ENCODE results near the gene TXNDC11. TPM values are rescaled to one million over a fixed set of nuclear protein-coding genes. Genes with fewer than 3 reads are reported as not detected.

Gene TXNDC11
- polyA plus RNA-seq, 3 donors from 2014 or later: 35.6 to 57.2 (median 46.9) TPM

DNA sequence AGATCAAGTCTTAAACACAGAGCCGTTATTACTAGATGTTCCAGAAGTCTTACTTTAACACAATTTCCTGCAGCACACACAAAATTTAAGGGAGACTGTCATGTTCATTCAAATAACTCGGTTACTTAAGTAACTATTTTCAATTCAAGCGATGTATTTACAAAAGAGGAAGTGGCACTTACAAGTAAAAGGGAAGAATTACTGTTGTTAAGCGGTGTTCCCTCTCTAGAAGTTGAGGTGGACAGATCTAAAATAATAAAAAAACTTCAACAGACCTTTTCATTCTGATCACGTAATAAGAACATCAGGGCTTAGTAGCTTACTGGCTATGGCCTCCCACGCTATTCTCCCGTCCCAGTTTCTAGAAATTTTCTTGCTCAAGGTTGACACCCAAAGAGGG lies 26.2 kb upstream of the TXNDC11 start:
- Mint-ChIP-seq H3K27me3 (ENCODE audit: low read depth in 3 of 3) (no peaks in the 10 kb centered on the region), H3K4me3 (no peak overlapping the region), H3K4me1 (peaks cover 7 to 9% of the 10 kb centered on the region in 2 donors), H3K36me3 (peaks cover 26 to 53% (median 31%) of the 10 kb centered on the region in 3 donors), H3K9me3 (no peaks in the 10 kb centered on the region), H3K27ac (peak overlapping the region; percentile 2 to 60 (median 48))
- DNase-seq: no peak

DNA sequence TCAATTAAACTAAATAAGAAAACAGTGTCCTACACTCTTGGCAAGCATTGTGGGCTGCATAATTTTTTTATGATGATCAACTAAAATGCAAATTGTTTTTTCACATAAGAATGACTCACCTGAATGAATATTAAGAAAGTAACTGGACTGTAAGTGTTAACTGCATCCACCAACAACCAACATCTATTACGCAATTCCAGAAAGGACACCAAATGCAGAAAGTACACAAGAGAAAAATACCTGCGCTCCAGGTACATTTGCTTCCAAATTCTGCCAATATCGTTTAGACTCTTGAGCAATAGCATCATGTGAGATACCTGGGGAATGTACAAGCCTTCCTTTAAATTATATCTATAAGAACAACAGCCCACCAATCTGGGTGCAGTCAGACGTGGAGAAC lies 19.8 kb upstream of the TXNDC11 start:
- H3K27ac Mint-ChIP-seq: no peak overlapping the region

DNA sequence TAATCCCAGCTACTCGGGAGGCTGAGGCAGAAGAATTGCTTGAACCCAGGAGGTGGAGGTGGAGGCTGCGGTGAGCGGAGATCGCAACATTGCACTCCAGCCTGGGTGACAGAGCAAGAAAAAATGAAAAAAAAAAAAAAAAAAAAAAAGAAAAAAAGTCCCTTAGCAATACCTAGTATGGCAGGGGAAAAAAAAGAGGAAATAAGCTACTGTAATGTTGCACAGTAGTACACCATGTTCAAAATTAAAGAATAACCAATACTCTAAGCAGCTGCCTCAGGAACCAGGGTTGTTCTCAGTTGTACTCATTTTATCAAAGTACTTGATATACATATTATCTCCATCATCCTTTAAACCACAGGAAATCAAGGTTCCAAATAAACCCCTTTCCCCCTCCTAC lies 17.3 kb upstream of the TXNDC11 start:
- no peak overlapping the region for H3K4me3 Mint-ChIP-seq

More for the DNA sequence above, 19.8 kb upstream of the TXNDC11 start:
- no peaks in the 10 kb centered on the region for H3K9me3 Mint-ChIP-seq
- no peaks in the 10 kb centered on the region for H3K27me3 Mint-ChIP-seq (ENCODE audit: low read depth in 3 of 3)
- H3K4me3 Mint-ChIP-seq: no peak overlapping the region
- H3K4me1 Mint-ChIP-seq: no peaks in the 10 kb centered on the region
- H3K36me3 Mint-ChIP-seq: peaks cover 32 to 52% (median 45%) of the 10 kb centered on the region in 3 donors
- DNase-seq: no peak

DNA sequence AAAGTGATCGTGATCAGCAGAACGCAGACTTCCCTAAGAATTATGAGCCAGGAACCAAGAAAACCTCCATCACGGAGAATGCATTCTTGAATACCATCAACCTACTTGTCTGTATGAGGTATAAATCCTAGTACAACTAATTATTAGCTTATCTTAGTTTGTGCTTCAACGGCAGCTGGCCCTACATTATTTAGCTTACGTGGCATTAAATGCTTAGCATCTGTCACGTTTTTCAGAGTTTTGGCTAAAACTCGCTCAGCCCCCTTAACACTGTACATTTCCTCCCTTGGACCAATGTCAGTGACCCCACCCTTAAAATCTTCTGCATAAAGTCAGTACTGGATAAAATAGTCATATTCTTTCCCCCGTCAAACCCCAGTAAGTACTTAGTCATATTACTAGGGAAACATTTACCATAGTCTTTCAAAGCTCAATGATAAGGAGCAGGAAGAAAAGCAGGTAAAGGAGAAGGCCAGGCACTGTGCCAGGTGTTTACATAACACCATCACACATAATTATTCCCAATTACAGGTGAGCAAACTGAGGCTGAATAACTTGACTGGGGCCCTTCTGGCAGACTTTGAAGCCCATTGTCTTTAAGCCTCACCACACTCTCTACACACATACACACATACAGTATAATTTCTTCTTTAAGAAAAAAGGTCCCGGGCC lies 16.6 kb upstream of the TXNDC11 start:
- Mint-ChIP-seq H3K27ac (no peak overlapping the region), H3K27me3 (ENCODE audit: low read depth in 3 of 3) (peaks cover 0 to under 1% (median 0%) of the 10 kb centered on the region in 3 donors), H3K9me3 (no peaks in the 10 kb centered on the region), H3K36me3 (peaks cover 29 to 53% (median 49%) of the 10 kb centered on the region in 3 donors), H3K4me3 (no peak overlapping the region), H3K4me1 (no peaks in the 10 kb centered on the region)
- no peak for DNase-seq

More for the DNA sequence above, 17.3 kb upstream of the TXNDC11 start:
- DNase-seq: no peak
- no peaks in the 10 kb centered on the region for H3K27me3 Mint-ChIP-seq (ENCODE audit: low read depth in 3 of 3)
- H3K27ac Mint-ChIP-seq: no peak overlapping the region
- no peaks in the 10 kb centered on the region for H3K9me3 Mint-ChIP-seq
- no peaks in the 10 kb centered on the region for H3K4me1 Mint-ChIP-seq
- H3K36me3 Mint-ChIP-seq: peaks cover 34 to 57% (median 51%) of the 10 kb centered on the region in 3 donors

DNA sequence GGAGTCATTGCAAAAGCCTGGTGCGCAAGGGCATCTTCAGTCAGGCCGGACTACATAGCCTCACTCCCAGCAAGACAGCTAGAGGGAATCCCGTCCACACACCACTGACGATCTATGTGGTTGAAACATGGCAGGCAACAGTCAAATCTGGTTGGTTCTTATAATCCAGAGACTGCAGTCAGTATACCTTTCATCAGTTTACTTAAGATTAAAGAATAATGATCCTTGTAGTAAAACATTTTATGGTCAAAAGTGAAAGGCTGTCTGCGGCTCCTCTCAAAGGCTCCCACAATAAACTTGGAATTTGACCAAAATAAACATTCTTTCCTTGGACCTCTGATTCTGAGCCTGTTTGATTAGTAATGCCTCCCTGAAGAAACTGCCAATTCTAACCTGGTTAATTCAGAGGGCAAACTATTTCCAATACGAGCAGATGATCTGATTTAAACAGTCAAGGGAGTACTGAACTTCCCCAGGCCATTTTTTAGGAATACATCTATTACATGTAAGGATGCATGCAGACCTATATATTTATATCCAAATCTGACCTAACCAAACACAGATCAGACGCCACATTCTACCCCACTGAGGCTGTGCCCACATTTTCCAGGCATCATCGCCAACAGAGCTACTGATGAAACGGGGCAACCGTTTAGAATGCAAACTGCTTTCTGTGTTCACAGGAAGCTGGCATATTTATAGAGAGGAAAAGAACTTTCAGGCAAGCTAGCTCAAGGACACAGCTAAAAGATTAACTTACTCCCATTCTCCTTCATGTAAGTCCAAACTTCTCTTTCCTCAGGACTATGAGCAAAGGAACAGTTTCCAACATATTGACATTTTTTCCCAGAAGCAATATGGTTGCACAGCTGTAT lies 15.3 kb upstream of the TXNDC11 start:
- peak overlapping the region in 2 of 6 donors; percentile 39 to 55 for H3K27ac Mint-ChIP-seq
- H3K9me3 Mint-ChIP-seq: no peaks in the 10 kb centered on the region
- H3K27me3 Mint-ChIP-seq (ENCODE audit: low read depth in 3 of 3): peaks cover 0 to 2% (median 0%) of the 10 kb centered on the region in 3 donors
- DNase-seq: no peak
- H3K4me3 Mint-ChIP-seq: no peak overlapping the region
- peaks cover 33 to 54% (median 52%) of the 10 kb centered on the region in 3 donors for H3K36me3 Mint-ChIP-seq
- H3K4me1 Mint-ChIP-seq: no peaks in the 10 kb centered on the region

DNA sequence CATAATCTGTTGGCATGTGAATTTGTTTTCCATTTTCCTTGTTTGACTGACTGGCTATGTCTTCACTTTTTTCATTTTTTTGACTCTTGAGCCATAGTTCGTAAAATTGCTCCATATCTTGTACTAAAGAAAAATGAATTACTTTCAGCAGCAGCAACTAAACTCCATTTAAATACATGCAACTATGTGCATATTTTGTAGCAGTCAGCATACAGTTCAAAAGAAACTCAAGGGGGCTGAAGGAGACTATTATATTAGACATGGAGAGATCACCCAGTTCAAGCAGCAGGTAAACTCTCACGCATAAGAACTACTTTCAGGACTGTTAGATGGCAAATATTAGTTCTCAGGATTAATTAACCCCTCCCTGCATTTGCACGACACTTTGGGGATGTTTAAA lies 13.6 kb upstream of the TXNDC11 start:
- Mint-ChIP-seq H3K27me3 (ENCODE audit: low read depth in 3 of 3) (peaks cover 0 to 6% (median 0%) of the 10 kb centered on the region in 3 donors), H3K4me1 (no peaks in the 10 kb centered on the region), H3K27ac (peak overlapping the region in 2 of 6 donors; percentile 13 to 45), H3K9me3 (no peaks in the 10 kb centered on the region), H3K4me3 (no peak overlapping the region), H3K36me3 (peaks cover 25 to 50% (median 45%) of the 10 kb centered on the region in 3 donors)
- no peak for DNase-seq

DNA sequence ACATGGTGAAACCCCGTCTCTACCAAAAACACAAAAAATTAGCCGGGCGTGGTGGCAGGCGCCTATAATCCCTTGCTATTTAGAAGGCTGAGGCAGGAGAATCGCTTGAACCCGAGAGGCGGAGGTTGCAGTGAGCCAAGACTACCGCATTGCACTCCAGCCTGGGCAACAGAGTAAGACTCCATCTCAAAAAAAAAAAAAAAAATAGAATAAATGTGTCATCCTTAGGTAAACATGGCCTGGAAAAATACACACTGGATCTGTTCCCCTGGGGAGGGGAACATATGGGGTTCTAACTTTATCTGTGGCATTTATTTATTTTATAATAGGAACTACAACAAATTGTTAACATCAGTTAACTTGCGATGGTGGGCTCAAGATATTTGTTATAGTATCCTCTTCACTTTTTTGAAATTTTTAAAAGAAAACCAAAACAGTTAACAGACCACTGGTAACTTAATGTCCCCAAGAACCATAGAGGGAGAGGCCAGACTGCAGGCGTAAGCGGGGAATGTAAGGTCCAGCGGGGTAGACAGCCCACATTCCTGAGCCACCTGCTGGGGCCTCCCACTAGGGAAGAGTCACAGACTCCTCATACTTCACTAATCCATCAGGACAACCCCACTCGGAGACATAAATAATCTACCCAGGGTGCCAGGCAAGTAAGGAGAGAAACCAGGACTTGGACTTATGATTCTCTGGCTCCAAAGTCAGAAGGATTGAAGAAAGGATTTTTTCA lies 12.5 kb upstream of the TXNDC11 start:
- peaks cover 26 to 53% (median 40%) of the 10 kb centered on the region in 3 donors for H3K36me3 Mint-ChIP-seq
- peaks cover 0 to 6% (median 0%) of the 10 kb centered on the region in 3 donors for H3K27me3 Mint-ChIP-seq (ENCODE audit: low read depth in 3 of 3)
- H3K27ac Mint-ChIP-seq: peak overlapping the region in 1 of 6 donors; percentile 61
- H3K9me3 Mint-ChIP-seq: no peaks in the 10 kb centered on the region
- H3K4me3 Mint-ChIP-seq: no peak overlapping the region
- H3K4me1 Mint-ChIP-seq: no peaks in the 10 kb centered on the region
- DNase-seq: no peak

GRCh38 chr16:11752856-11753255 lies 10.2 kb upstream of the TXNDC11 start:
- no peaks in the 10 kb centered on the region for H3K4me1 Mint-ChIP-seq
- no peak for DNase-seq
- no peaks in the 10 kb centered on the region for H3K9me3 Mint-ChIP-seq
- H3K27me3 Mint-ChIP-seq (ENCODE audit: low read depth in 3 of 3): peaks cover 0 to 7% (median 0%) of the 10 kb centered on the region in 3 donors
- H3K27ac Mint-ChIP-seq: peak overlapping the region in 3 of 6 donors; percentile 66 to 76 (median 68)
- no peak overlapping the region for H3K4me3 Mint-ChIP-seq
- peaks cover 35 to 57% (median 40%) of the 10 kb centered on the region in 3 donors for H3K36me3 Mint-ChIP-seq

- H3K4me3 Mint-ChIP-seq: no peak overlapping the region
- H3K36me3 Mint-ChIP-seq: peaks cover 25 to 39% (median 26%) of the 10 kb centered on the region in 3 donors
- no peaks in the 10 kb centered on the region for H3K9me3 Mint-ChIP-seq
- no peaks in the 10 kb centered on the region for H3K4me1 Mint-ChIP-seq
- peaks cover 0 to 7% (median 0%) of the 10 kb centered on the region in 3 donors for H3K27me3 Mint-ChIP-seq (ENCODE audit: low read depth in 3 of 3)
- H3K27ac Mint-ChIP-seq: peak overlapping the region in 2 of 6 donors; percentile 16 to 78
- DNase-seq: no peak
These were observed 7.4 kb upstream of the TXNDC11 start for GRCh38 chr16:11750056-11750455.

DNA sequence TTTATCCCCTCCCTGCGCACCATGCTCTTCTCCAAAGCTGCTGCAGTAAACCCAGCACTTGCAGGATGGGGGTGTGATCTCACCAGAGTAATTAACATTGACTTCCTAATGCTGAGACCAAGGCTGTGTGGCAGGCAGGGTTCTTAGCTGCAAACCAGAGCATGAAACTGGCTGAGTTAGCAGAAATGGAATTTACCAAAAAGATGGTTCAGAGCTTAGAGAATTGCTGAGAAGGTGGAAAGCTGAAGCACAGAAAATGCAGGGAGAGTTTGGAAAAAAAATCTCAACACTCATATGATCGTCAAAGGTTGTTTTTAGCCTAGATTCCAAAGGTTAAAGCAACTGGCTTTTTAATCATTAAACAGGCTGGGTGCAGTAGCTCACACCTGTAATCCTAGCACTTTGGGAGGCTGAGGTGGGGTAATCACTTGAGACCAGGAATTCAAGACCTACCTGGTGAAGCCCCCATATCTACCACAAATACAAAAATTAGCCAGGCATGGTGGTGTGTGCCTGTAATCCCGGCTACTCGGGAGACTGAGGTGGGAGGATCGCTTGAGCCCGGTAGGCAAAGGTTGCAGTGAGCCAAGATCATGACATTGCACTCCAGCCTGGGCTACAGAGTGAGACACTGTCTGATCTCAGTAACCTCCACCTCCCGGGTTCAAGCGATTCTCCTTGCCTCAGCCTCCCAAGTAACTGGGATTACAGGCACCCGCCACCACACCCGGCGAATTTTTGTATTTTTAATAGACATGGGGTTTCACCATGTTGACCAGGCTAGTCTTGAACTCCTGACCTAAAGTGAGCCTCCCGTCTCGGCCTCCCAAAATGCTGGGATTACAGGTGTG lies 6.0 kb upstream of the TXNDC11 start:
- Mint-ChIP-seq H3K4me3 (no peak overlapping the region), H3K36me3 (peaks cover 22 to 36% (median 25%) of the 10 kb centered on the region in 3 donors), H3K9me3 (no peaks in the 10 kb centered on the region), H3K4me1 (peaks cover 6 to 8% of the 10 kb centered on the region in 2 donors), H3K27me3 (ENCODE audit: low read depth in 3 of 3) (peaks cover 2 to 8% (median 6%) of the 10 kb centered on the region in 3 donors), H3K27ac (peak overlapping the region in 5 of 6 donors; percentile 18 to 53 (median 35))
- no peak for DNase-seq

DNA sequence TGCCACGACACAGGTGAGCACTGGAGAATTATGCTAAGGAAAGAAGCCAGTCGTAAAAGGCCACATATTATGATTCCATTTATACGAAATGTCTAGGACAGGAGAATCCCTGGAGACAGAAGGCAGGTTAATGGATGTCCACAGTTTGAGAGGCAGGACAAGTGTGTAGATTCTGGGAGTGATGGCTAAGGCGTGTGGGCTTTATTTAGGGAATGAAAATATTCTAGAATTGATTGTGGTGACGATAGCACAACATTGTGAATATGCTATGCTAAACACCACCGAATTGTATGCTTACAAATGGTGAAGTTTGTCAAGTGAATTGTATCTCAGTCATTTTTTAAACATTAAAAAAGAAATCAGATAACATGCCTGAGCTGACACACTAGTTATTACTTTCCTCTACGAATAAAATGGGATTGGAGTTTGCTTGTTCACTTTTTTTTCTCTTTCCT lies 5.3 kb upstream of the TXNDC11 start:
- Mint-ChIP-seq H3K4me3 (no peak overlapping the region), H3K27me3 (ENCODE audit: low read depth in 3 of 3) (peaks cover 7 to 15% (median 11%) of the 10 kb centered on the region in 3 donors), H3K4me1 (peaks cover 12 to 15% of the 10 kb centered on the region in 2 donors), H3K27ac (peak overlapping the region in 5 of 6 donors; percentile 17 to 53 (median 23)), H3K9me3 (no peaks in the 10 kb centered on the region), H3K36me3 (peaks cover 18 to 31% (median 21%) of the 10 kb centered on the region in 3 donors)
- no peak for DNase-seq

DNA sequence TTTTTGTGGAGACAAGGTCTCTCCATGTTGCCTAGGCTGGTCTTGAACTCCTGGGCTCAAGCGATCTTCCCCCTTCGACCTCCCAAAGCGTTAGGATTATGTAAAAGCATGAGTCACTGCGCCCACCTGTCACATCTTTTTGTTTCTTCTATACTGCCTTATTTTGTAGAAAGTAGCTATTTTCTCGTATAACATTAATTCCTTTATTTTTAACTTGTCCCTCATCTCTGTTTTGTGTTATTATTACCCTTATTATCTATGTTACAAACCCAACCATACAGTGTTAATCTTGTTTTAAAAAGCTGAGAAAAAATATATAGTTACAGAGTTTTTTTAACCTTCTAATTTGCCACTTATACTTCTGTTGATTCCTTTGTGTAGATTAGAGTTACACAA lies 1.4 kb upstream of the TXNDC11 start:
- peak overlapping the region; percentile 91 to 98 (median 98) for H3K27ac Mint-ChIP-seq
- no peaks in the 10 kb centered on the region for H3K9me3 Mint-ChIP-seq
- peaks cover 0 to 5% (median 4%) of the 10 kb centered on the region in 3 donors for H3K36me3 Mint-ChIP-seq
- H3K27me3 Mint-ChIP-seq (ENCODE audit: low read depth in 3 of 3): peaks cover 14 to 26% (median 15%) of the 10 kb centered on the region in 3 donors
- peaks cover 42 to 47% of the 10 kb centered on the region in 2 donors for H3K4me1 Mint-ChIP-seq
- peak overlapping the region; percentile 15 to 91 (median 90) for H3K4me3 Mint-ChIP-seq
- DNase-seq: no peak

Measured in immature natural killer cell (primary cell).